Panc1 (cell line): ENCODE results near the gene SAYSD1. TPM values are rescaled to one million over a fixed set of nuclear protein-coding genes. Genes with fewer than 3 reads are reported as not detected.

ENCODE experiments used
- ATAC-seq: fragments of 200-7000 bp; cut with Tn5 transposase; 2 replicates; pipeline ENCODE4 v1.9.1; 2020; ENCODE audit warnings: mild to moderate bottlenecking, moderate library complexity
- BruUV-seq: library from RNA; stranded (reverse); fragments of 400-500 nt; replicated peaks from 2 replicates; lab custom pipeline; 2021; lab: Mats Ljungman, UMichigan
- CTCF ChIA-PET: fragments of 300-600 bp; sonication (Branson Sonifier 250); formaldehyde crosslinking; loops from one replicate; lab custom pipeline; 2022; ENCODE audit warnings: antibody characterized with exemption; lab: Charles Lee
- POLR2A ChIA-PET: fragments of 300-600 bp; sonication (Branson Sonifier 250); formaldehyde crosslinking; loops from one replicate; lab custom pipeline; 2022; ENCODE audit warnings: antibody characterized with exemption; lab: Charles Lee
- DNase-seq: peaks from one replicate; pipeline ENCODE4 v3.0.0-alpha.2; 2010; ENCODE audit warnings: low read depth, low spot score
- H3K27ac ChIP-seq: 2 replicates; pipeline ENCODE4 v1.5.1; 2011; ENCODE audit warnings: mild to moderate bottlenecking, low read length, inconsistent platforms
- H3K27me3 ChIP-seq: fragments of 200-500 bp; sonication (Bioruptor generic); 2 replicates; pipeline ENCODE4 v1.6.0; 2014; ENCODE audit warnings: low read length, inconsistent platforms; ENCODE audit not compliant: control insufficient read depth, insufficient read depth
- H3K36me3 ChIP-seq: fragments of 200-500 bp; sonication (Bioruptor generic); 2 replicates; pipeline ENCODE4 v1.5.1; 2014; ENCODE audit warnings: inconsistent platforms, mild to moderate bottlenecking, low read length, moderate library complexity; ENCODE audit not compliant: control insufficient read depth, insufficient read depth
- H3K4me1 ChIP-seq: 2 replicates; pipeline ENCODE4 v1.5.1; 2011; ENCODE audit warnings: inconsistent platforms, mild to moderate bottlenecking, low read length, moderate library complexity; ENCODE audit not compliant: control insufficient read depth, insufficient read depth
- H3K4me3 ChIP-seq, 2 experiments: 2 replicates each; pipeline ENCODE4 v1.5.1; 2011 to 2012; ENCODE audit warnings: low read depth in 2 of 2, low read length in 2 of 2, mild to moderate bottlenecking in 2 of 2, inconsistent platforms in 1 of 2, moderate library complexity in 1 of 2
- H3K9me3 ChIP-seq: fragments of 200-500 bp; sonication (Bioruptor generic); 2 replicates; pipeline ENCODE4 v1.5.1; 2014; ENCODE audit warnings: low read depth, mild to moderate bottlenecking, inconsistent platforms, low read length, moderate library complexity; ENCODE audit not compliant: control insufficient read depth, insufficient read depth
- CTCF ChIP-seq: fragments of 450-650 bp; IDR thresholded peaks from 2 replicates; pipeline ENCODE4 v1.5.1; 2017; ENCODE audit warnings: mild to moderate bottlenecking
- POLR2AphosphoS5 ChIP-seq: IDR thresholded peaks from 2 replicates; pipeline ENCODE4 v1.6.1; 2012; ENCODE audit warnings: mild to moderate bottlenecking, low read depth, low read length, moderate library complexity
- REST ChIP-seq, 2 experiments: IDR thresholded peaks; 2 replicates each; pipeline ENCODE4 v1.6.1; 2011 to 2012; ENCODE audit warnings: low read depth in 2 of 2, control low read depth in 1 of 2, low read length in 1 of 2, mild to moderate bottlenecking in 1 of 2, moderate library complexity in 1 of 2; ENCODE audit not compliant: insufficient read depth in 1 of 2
- SIN3A ChIP-seq: IDR thresholded peaks from 2 replicates; pipeline ENCODE4 v1.6.1; 2012; ENCODE audit warnings: low read depth, mild to moderate bottlenecking, low read length, moderate library complexity, borderline replicate concordance; ENCODE audit not compliant: insufficient read depth
- TCF7L2 ChIP-seq: IDR thresholded peaks from 2 replicates; pipeline ENCODE4 v1.6.1; 2011; ENCODE audit warnings: mild to moderate bottlenecking, low read depth, low read length, inconsistent platforms
- in situ Hi-C: cut with HindIII; loops from 2 replicates; pipeline ENCODE4 v1.10.0; 2016; ENCODE audit warnings: low sequenced_read_pairs, low pct_unique_long_range_greater_than_20kb
- intact Hi-C: fragments of 100-400 bp; cut with micrococcal nuclease; formaldehyde crosslinking; loops from one replicate; pipeline ENCODE4 v1.10.0; 2022; ENCODE audit not compliant: unreplicated experiment
- total RNA-seq: library from RNA; stranded (reverse); gene quantifications from one replicate; pipeline ENCODE4 v1.2.1, GENCODE V29; 2021; ENCODE audit not compliant: unreplicated experiment

SAYSD1 gene
- total RNA-seq, 1 experiment from 2014 or later: 17.0 TPM

GRCh38 chr6:39108041-39108839 is 6.7 kb downstream of the SAYSD1 start:
- BruUV-seq: no TSS peak
- ATAC-seq (no peak), DNase-seq (no peak)
- H3K27me3 ChIP-seq: no peaks in the 10 kb centered on the region
- H3K4me1 ChIP-seq: peaks cover under 1% of the 10 kb centered on the region; the same call in 1 of the 2 replicates
- no peaks in the 10 kb centered on the region; the same call in 1 of the 2 replicates for H3K36me3 ChIP-seq
- H3K9me3 ChIP-seq: no peaks in the 10 kb centered on the region
- TF ChIP-seq SIN3A (no peak), REST (IDR thresholded peaks at IDR 0.05; ENCODE audit: insufficient read depth in 1 of 2, low read depth in 2 of 2, low read length in 1 of 2) (no peak), CTCF (no peak), POLR2AphosphoS5 (no peak), TCF7L2 (no peak)
- intact Hi-C loops: loop anchor here (10.0 kb wide), 1 partner anchor 133 kb away; no protein-coding TSS in a partner anchor
- H3K27ac ChIP-seq: no peak overlapping the region
- ChIA-PET POLR2A (no interaction called here), CTCF (no interaction called here)
- no peak overlapping the region for H3K4me3 ChIP-seq
- in situ Hi-C loops: no loop called here

GRCh38 chr6:39107641-39108040 is 7.3 kb downstream of the SAYSD1 start:
- no peaks in the 10 kb centered on the region; the same call in 1 of the 2 replicates for H3K36me3 ChIP-seq
- ATAC-seq (no peak), DNase-seq (no peak)
- no peaks in the 10 kb centered on the region for H3K9me3 ChIP-seq
- in situ Hi-C loops: no loop called here
- H3K4me3 ChIP-seq: no peak overlapping the region
- POLR2A ChIA-PET: no interaction called here
- intact Hi-C loops: loop anchor here (10.0 kb wide), 1 partner anchor 133 kb away; no protein-coding TSS in a partner anchor
- TF ChIP-seq CTCF (no peak), SIN3A (no peak), REST (IDR thresholded peaks at IDR 0.05; ENCODE audit: insufficient read depth in 1 of 2, low read depth in 2 of 2, low read length in 1 of 2) (no peak), TCF7L2 (no peak), POLR2AphosphoS5 (no peak)
- BruUV-seq: no TSS peak
- H3K4me1 ChIP-seq: no peaks in the 10 kb centered on the region
- CTCF ChIA-PET: no interaction called here
- H3K27ac ChIP-seq: no peak overlapping the region
- no peaks in the 10 kb centered on the region for H3K27me3 ChIP-seq
